ENCODE measurements around the gene IL4I1. TPM values are rescaled to one million over a fixed set of nuclear protein-coding genes. Genes with fewer than 3 reads are reported as not detected.

The IL4I1 gene
- total RNA-seq, 4 donors from 2014 or later: 0.56 to 0.91 (median 0.73) TPM

DNA sequence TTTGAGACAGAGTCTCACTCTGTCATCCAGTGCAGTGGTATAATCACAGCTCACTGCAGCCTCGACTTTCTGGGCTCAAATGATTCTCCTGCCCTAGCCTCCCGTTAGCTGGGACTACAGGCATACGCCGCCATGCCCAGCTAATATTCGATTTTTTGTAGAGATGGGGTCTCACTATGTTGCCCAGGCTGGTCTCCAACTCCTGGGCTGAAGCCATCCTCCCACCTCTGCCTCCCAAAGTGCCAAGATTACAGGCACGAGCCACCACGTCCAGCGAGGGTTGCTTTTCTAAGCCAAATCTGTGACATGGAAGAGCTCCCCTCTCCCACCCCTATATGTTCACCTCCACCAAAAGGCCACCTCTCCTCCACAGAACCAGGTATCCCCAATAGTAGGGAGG, 21.4 kb upstream of the IL4I1 start:
- intact Hi-C loops (cut with DNase I): no loop called here
- Histone ChIP-seq H3K4me3 (no peak overlapping the region), H3K9me3 (no peaks in the 10 kb centered on the region), H3K27ac (no peak overlapping the region), H3K27me3 (no peaks in the 10 kb centered on the region), H3K36me3 (peaks cover 0 to 88% (median 4%) of the 10 kb centered on the region in 3 donors), H3K4me1 (peaks cover 0 to 6% (median 0%) of the 10 kb centered on the region in 3 donors)
- WGBS, 2 donors: 89 to 90% methylated on average over 7 to 8 of the region's 8 CpGs
- no peak for DNase-seq
- TF ChIP-seq, protein P1, sequence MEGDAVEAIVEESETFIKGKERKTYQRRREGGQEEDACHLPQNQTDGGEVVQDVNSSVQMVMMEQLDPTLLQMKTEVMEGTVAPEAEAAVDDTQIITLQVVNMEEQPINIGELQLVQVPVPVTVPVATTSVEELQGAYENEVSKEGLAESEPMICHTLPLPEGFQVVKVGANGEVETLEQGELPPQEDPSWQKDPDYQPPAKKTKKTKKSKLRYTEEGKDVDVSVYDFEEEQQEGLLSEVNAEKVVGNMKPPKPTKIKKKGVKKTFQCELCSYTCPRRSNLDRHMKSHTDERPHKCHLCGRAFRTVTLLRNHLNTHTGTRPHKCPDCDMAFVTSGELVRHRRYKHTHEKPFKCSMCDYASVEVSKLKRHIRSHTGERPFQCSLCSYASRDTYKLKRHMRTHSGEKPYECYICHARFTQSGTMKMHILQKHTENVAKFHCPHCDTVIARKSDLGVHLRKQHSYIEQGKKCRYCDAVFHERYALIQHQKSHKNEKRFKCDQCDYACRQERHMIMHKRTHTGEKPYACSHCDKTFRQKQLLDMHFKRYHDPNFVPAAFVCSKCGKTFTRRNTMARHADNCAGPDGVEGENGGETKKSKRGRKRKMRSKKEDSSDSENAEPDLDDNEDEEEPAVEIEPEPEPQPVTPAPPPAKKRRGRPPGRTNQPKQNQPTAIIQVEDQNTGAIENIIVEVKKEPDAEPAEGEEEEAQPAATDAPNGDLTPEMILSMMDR (IDR thresholded peaks at IDR 0.05): no peak
- TF ChIP-seq POLR2A (IDR thresholded peaks at IDR 0.05): no peak

DNA sequence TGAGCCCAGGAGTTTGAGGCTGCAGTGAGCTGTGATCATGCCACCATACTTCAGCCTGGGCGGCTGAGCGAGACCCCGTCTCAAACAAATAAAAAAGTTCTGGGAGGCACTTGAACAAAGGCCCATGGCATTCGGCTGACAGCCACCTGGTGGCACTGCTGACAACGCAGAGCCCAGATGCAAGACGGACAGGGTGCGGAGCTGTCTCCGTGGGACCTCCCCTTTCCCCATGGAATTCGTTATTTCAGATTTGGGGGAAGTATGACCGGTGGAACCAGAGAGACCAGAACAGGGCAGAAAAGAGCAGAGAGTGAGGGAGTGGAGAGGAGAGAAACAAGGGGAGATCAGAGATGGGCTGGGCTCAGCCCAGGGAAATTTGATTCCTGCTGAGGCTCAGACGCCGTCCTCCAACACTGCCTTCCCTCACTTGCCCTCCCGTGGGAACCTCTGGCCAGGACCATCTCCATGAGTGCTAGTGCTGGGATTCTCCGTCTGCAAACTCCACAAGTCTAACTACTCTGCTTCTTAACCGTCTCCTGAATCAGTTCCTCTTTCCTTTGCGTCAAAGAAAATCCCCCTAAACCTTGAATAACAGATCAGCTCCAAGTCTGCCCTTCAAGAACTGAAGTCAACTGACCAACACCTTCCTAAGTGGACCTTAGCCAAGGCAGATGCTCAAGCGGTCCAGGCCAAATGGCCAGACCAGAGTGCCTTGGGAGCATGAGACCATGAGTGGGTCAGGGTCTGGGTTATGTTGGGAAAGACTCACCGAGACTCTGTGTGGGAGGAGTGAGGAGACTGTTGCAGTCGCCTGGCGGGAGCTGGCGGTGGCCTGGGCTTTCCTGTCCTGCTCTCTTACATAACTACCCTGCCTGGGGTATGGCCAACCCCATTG, 20.4 kb upstream of the IL4I1 start:
- Histone ChIP-seq H3K9me3 (no peaks in the 10 kb centered on the region), H3K27me3 (no peaks in the 10 kb centered on the region), H3K4me3 (no peak overlapping the region), H3K27ac (no peak overlapping the region), H3K4me1 (peaks cover 0 to 11% (median 0%) of the 10 kb centered on the region in 3 donors), H3K36me3 (peaks cover 0 to 88% (median 4%) of the 10 kb centered on the region in 3 donors)
- WGBS, 2 donors: 65 to 84% methylated on average over 16 to 20 of the region's 21 CpGs
- no peak for TF ChIP-seq POLR2A (IDR thresholded peaks at IDR 0.05)
- TF ChIP-seq, protein P1 (IDR thresholded peaks at IDR 0.05): peak in 1 of 6 experiments; percentile 8
- intact Hi-C loops (cut with DNase I): no loop called here
- no peak for DNase-seq

DNA sequence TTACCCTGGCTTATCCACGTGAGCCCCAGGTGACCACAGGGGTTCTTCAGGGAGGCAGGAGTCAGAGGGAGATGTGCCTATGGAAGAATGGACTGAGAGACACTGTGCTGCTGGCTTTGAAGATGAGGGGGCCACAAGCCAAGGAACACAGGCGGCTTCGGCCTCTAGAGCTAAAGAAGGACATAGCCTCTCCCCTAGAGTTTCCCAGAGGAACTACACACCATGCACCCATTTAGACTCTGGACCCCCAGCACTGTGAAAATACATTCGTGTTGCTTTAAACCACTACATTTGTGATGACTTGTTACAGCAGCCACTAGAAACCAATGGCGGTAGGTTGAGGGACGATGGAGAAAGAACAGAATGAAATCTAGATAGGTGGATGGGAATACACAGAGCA, 18.6 kb upstream of the IL4I1 start:
- TF ChIP-seq, protein P1 (IDR thresholded peaks at IDR 0.05): no peak
- TF ChIP-seq POLR2A (IDR thresholded peaks at IDR 0.05): no peak
- intact Hi-C loops (cut with DNase I): no loop called here
- no peak for DNase-seq
- H3K4me3 ChIP-seq: no peak overlapping the region
- no peaks in the 10 kb centered on the region for H3K9me3 ChIP-seq
- H3K27me3 ChIP-seq: no peaks in the 10 kb centered on the region
- H3K36me3 ChIP-seq: peaks cover 0 to 78% (median 4%) of the 10 kb centered on the region in 3 donors
- H3K4me1 ChIP-seq: peaks cover 3 to 21% (median 12%) of the 10 kb centered on the region in 3 donors
- WGBS, 2 donors: 94 to 98% methylated on average over 6 of the region's 6 CpGs
- no peak overlapping the region for H3K27ac ChIP-seq

DNA sequence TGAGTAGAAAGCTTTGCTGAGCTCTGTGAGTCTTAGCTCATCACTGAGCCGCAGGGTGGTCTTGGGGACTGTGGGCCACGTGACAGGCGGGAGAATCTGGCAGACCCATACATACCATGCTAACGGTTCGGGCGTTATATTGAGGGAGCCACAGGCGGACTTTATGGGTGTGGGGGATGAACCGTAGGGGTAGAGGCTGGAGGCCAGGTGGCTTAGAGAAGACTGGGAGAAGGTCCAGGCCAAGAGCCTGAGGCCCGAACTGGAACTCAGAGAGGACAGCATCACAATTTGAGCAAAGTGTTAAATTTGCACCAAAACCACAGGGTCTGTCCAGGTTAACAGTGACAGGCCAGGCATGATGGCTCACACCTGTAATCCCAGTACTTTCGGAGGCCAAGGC, 17.0 kb upstream of the IL4I1 start:
- WGBS, 2 donors: 85 to 86% methylated on average over 5 to 9 of the region's 10 CpGs
- no peak for DNase-seq
- intact Hi-C loops (cut with DNase I): no loop called here

More for the DNA sequence above, 17.0 kb upstream of the IL4I1 start:
- Histone ChIP-seq H3K27me3 (no peaks in the 10 kb centered on the region), H3K27ac (no peak overlapping the region), H3K9me3 (no peaks in the 10 kb centered on the region), H3K36me3 (peaks cover 6 to 86% (median 19%) of the 10 kb centered on the region in 3 donors), H3K4me1 (peaks cover 3 to 15% (median 12%) of the 10 kb centered on the region in 3 donors), H3K4me3 (no peak overlapping the region)
- TF ChIP-seq, protein P1 (IDR thresholded peaks at IDR 0.05): no peak
- no peak for TF ChIP-seq POLR2A (IDR thresholded peaks at IDR 0.05)

Measured in esophagus squamous epithelium (tissue), 5 donors.